Thyroid gland (tissue), 4 donors: ENCODE results near the gene ESRRB. TPM values are rescaled to one million over a fixed set of nuclear protein-coding genes. Genes with fewer than 3 reads are reported as not detected.
A peak's percentile ranks its signal among the peaks of the same experiment; 100 is the strongest.

Source experiments
- DNase-seq, 2 donors: peaks; one replicate each; pipeline ENCODE4 v3.0.0-alpha.2; 2019
- H3K27ac ChIP-seq, 3 donors: fragments of 200-600 bp; sonication (generic); 1 replicate in 2 of 3; 2 replicates in 1 of 3; pipeline ENCODE4 v1.5.1; 2016 to 2019; ENCODE audit warnings: mild to moderate bottlenecking in 1 of 3, moderate library complexity in 1 of 3
- H3K27me3 ChIP-seq: fragments of 200-600 bp; sonication (generic); one replicate; pipeline ENCODE4 v1.5.1; 2019
- H3K36me3 ChIP-seq, 2 donors: fragments of 200-600 bp; sonication (generic); one replicate each; pipeline ENCODE4 v1.5.1; 2016 to 2019
- H3K4me1 ChIP-seq, 2 donors: fragments of 200-600 bp; sonication (generic); one replicate each; pipeline ENCODE4 v1.5.1; 2017 to 2019
- H3K4me3 ChIP-seq, 3 donors: fragments of 200-600 bp; sonication (generic); replicated peaks in 1 of 3; 1 replicate in 2 of 3; 2 replicates in 1 of 3; pipeline ENCODE4 v1.5.1; 2016; ENCODE audit warnings: mild to moderate bottlenecking in 1 of 3
- H3K9me3 ChIP-seq: fragments of 200-600 bp; sonication (generic); one replicate; pipeline ENCODE4 v1.5.1; 2017
- CTCF ChIP-seq, 6 experiments: fragments of 200-600 bp in 3 of 6; fragments of 450-650 bp in 3 of 6; sonication (generic) in 3 of 6; IDR thresholded peaks; one replicate each; pipeline ENCODE4 v1.5.1; 2016 to 2019; ENCODE audit warnings: antibody characterized with exemption in 6 of 6, mild to moderate bottlenecking in 2 of 6, inconsistent platforms in 1 of 6, moderate library complexity in 1 of 6
- POLR2A ChIP-seq, 2 donors: fragments of 450-650 bp; IDR thresholded peaks; one replicate each; pipeline ENCODE4 v1.6.1; 2017; ENCODE audit warnings: antibody characterized with exemption in 2 of 2, mild to moderate bottlenecking in 2 of 2, moderate library complexity in 1 of 2
- WGBS, 2 donors: methylation state at CpG; one replicate each; pipeline ENCODE4 v1.1.5; 2017; 5-methylcytosine and 5-hydroxymethylcytosine counted together
- intact Hi-C: fragments of 100-400 bp; cut with DNase I; formaldehyde crosslinking; loops from one replicate; pipeline ENCODE4 v1.15.1; 2023
- total RNA-seq, 4 donors: library from RNA; depleted of rRNA; stranded (reverse); fragments of >200 nt; gene quantifications; one replicate each; pipeline ENCODE4 v1.2.3, GENCODE V29; 2016

The ESRRB gene
- total RNA-seq, 4 donors from 2014 or later = not detected

- no peak for DNase-seq
- Histone ChIP-seq H3K4me1 (peaks cover 0 to 9% of the 10 kb centered on the region in 2 donors), H3K27me3 (no peaks in the 10 kb centered on the region), H3K4me3 (no peak overlapping the region), H3K36me3 (no peaks in the 10 kb centered on the region), H3K9me3 (no peaks in the 10 kb centered on the region), H3K27ac (peak overlapping the region in 1 of 3 donors; percentile 10)
- intact Hi-C loops = no loop called here
- 82 to 83% methylated on average over 5 of the region's 5 CpGs for WGBS, 2 donors
- TF ChIP-seq POLR2A (IDR thresholded peaks at IDR 0.05) (no peak), CTCF (IDR thresholded peaks at IDR 0.05) (no peak)
Observed at GRCh38 chr14:76457841-76458240, 81.9 kb downstream of the ESRRB start.

- no peaks in the 10 kb centered on the region for H3K36me3 ChIP-seq
- no peak overlapping the region for H3K27ac ChIP-seq
- DNase-seq = no peak
- H3K27me3 ChIP-seq = no peaks in the 10 kb centered on the region
- no peak for TF ChIP-seq CTCF (IDR thresholded peaks at IDR 0.05)
- no peak for TF ChIP-seq POLR2A (IDR thresholded peaks at IDR 0.05)
- intact Hi-C loops = no loop called here
- no peak overlapping the region for H3K4me3 ChIP-seq
- H3K4me1 ChIP-seq = peaks cover 0 to 7% of the 10 kb centered on the region in 2 donors
- H3K9me3 ChIP-seq = no peaks in the 10 kb centered on the region
- 94 to 96% methylated on average over 3 to 4 of the region's 4 CpGs for WGBS, 2 donors
Observed at GRCh38 chr14:76461886-76462285, 85.9 kb downstream of the ESRRB start.

GRCh38 chr14:76462330-76462729 is 86.4 kb downstream of the ESRRB start:
- H3K27ac ChIP-seq = no peak overlapping the region
- WGBS, 2 donors = 70 to 97% methylated on average over 2 to 6 of the region's 11 CpGs
- no peak for TF ChIP-seq CTCF (IDR thresholded peaks at IDR 0.05)
- TF ChIP-seq POLR2A (IDR thresholded peaks at IDR 0.05) = no peak
- H3K9me3 ChIP-seq = no peaks in the 10 kb centered on the region
- H3K27me3 ChIP-seq = no peaks in the 10 kb centered on the region
- H3K4me3 ChIP-seq = no peak overlapping the region
- DNase-seq = no peak
- H3K4me1 ChIP-seq = peaks cover 0 to 7% of the 10 kb centered on the region in 2 donors
- intact Hi-C loops = no loop called here
- H3K36me3 ChIP-seq = no peaks in the 10 kb centered on the region

GRCh38 chr14:76463105-76463504 is 87.2 kb downstream of the ESRRB start:
- H3K4me3 ChIP-seq = no peak overlapping the region
- no peak overlapping the region for H3K27ac ChIP-seq
- 84 to 94% methylated on average over 4 of the region's 4 CpGs for WGBS, 2 donors
- H3K9me3 ChIP-seq = no peaks in the 10 kb centered on the region
- no peaks in the 10 kb centered on the region for H3K36me3 ChIP-seq
- peaks cover 0 to 7% of the 10 kb centered on the region in 2 donors for H3K4me1 ChIP-seq
- intact Hi-C loops = no loop called here
- no peaks in the 10 kb centered on the region for H3K27me3 ChIP-seq
- DNase-seq = no peak
- TF ChIP-seq POLR2A (IDR thresholded peaks at IDR 0.05) (no peak), CTCF (IDR thresholded peaks at IDR 0.05) (no peak)

GRCh38 chr14:76464856-76465255 is 88.9 kb downstream of the ESRRB start:
- Histone ChIP-seq H3K9me3 (no peaks in the 10 kb centered on the region), H3K4me1 (no peaks in the 10 kb centered on the region), H3K27me3 (no peaks in the 10 kb centered on the region), H3K27ac (no peak overlapping the region), H3K4me3 (no peak overlapping the region), H3K36me3 (no peaks in the 10 kb centered on the region)
- no peak for TF ChIP-seq POLR2A (IDR thresholded peaks at IDR 0.05)
- TF ChIP-seq CTCF (IDR thresholded peaks at IDR 0.05) = no peak
- intact Hi-C loops = no loop called here
- 23 to 47% methylated on average over 3 to 4 of the region's 4 CpGs for WGBS, 2 donors
- peak; percentile 36 to 71 for DNase-seq
